Smooth muscle cell (in vitro differentiated cells): Measurements from ENCODE around the gene CNPY4. TPM values are rescaled to one million over a fixed set of nuclear protein-coding genes. Genes with fewer than 3 reads are reported as not detected.

ENCODE experiments used
- DNase-seq: peaks from one replicate; lab custom pipeline; 2025; ENCODE audit not compliant: unreplicated experiment; lab: John Stamatoyannopoulos, UW
- H2AFZ ChIP-seq: fragments of 200-600 bp; sonication (generic); 2 replicates; pipeline ENCODE4 v1.6.0; 2016; ENCODE audit warnings: antibody characterized with exemption, low read depth, mild to moderate bottlenecking
- H3F3A ChIP-seq: fragments of 200-600 bp; sonication (generic); 2 replicates; pipeline ENCODE4 v1.6.0; 2017; ENCODE audit warnings: antibody characterized with exemption, low read depth
- H3K27ac ChIP-seq: fragments of 200-600 bp; sonication (generic); 2 replicates; pipeline ENCODE4 v1.5.1; 2016; ENCODE audit warnings: low read depth, mild to moderate bottlenecking
- H3K27me3 ChIP-seq: fragments of 200-600 bp; sonication (generic); 2 replicates; pipeline ENCODE4 v1.6.1; 2016; ENCODE audit warnings: low read depth, mild to moderate bottlenecking
- H3K36me3 ChIP-seq: fragments of 200-600 bp; sonication (generic); 2 replicates; pipeline ENCODE4 v1.5.1; 2016; ENCODE audit warnings: low read depth
- H3K4me1 ChIP-seq: fragments of 200-600 bp; sonication (generic); 2 replicates; pipeline ENCODE4 v1.5.1; 2016; ENCODE audit warnings: low read depth
- H3K4me2 ChIP-seq: fragments of 200-600 bp; sonication (generic); 2 replicates; pipeline ENCODE4 v1.6.0; 2016; ENCODE audit warnings: mild to moderate bottlenecking
- H3K4me3 ChIP-seq: fragments of 200-600 bp; sonication (generic); 2 replicates; pipeline ENCODE4 v1.5.1; 2016; ENCODE audit warnings: mild to moderate bottlenecking
- H3K79me2 ChIP-seq: fragments of 200-600 bp; sonication (generic); 2 replicates; pipeline ENCODE4 v1.6.0; 2016; ENCODE audit warnings: low read depth, mild to moderate bottlenecking
- H3K9ac ChIP-seq: fragments of 200-600 bp; sonication (generic); 2 replicates; pipeline ENCODE4 v1.6.0; 2016; ENCODE audit warnings: low read depth
- H3K9me3 ChIP-seq: fragments of 200-600 bp; sonication (generic); replicated peaks from 2 replicates; pipeline ENCODE4 v1.5.1; 2016; ENCODE audit warnings: low read depth
- H4K20me1 ChIP-seq: fragments of 200-600 bp; sonication (generic); 2 replicates; pipeline ENCODE4 v1.6.0; 2016; ENCODE audit warnings: low read depth
- WGBS: methylation state at CpG from one replicate; pipeline ENCODE4 v1.1.7; 2016; ENCODE audit warnings: low lambda C conversion rate; 5-methylcytosine and 5-hydroxymethylcytosine counted together
- polyA plus RNA-seq: library from polyadenylated mRNA; unstranded; fragments of >200 nt; fragmentation: Nextera tagmentation; extraction: Ambion mirVana; gene quantifications from 2 replicates; pipeline ENCODE4 v1.2.1, GENCODE V29; 2016
- total RNA-seq: library from RNA; depleted of rRNA; stranded (reverse); fragments of >200 nt; gene quantifications from 2 replicates; pipeline ENCODE4 v1.2.3, GENCODE V29; 2014
- TF ChIP-seq, protein P1 (sequence below): fragments of 200-600 bp; sonication (generic); IDR thresholded peaks from 2 replicates; pipeline ENCODE4 v1.5.1; 2017; ENCODE audit warnings: borderline replicate concordance, mild to moderate bottlenecking, antibody characterized with exemption; ENCODE audit not compliant: insufficient read depth, poor library complexity, severe bottlenecking

CNPY4 gene
- total and polyA plus RNA-seq, 2 experiments from 2014 or later = 22.6 to 39.5 TPM

DNA sequence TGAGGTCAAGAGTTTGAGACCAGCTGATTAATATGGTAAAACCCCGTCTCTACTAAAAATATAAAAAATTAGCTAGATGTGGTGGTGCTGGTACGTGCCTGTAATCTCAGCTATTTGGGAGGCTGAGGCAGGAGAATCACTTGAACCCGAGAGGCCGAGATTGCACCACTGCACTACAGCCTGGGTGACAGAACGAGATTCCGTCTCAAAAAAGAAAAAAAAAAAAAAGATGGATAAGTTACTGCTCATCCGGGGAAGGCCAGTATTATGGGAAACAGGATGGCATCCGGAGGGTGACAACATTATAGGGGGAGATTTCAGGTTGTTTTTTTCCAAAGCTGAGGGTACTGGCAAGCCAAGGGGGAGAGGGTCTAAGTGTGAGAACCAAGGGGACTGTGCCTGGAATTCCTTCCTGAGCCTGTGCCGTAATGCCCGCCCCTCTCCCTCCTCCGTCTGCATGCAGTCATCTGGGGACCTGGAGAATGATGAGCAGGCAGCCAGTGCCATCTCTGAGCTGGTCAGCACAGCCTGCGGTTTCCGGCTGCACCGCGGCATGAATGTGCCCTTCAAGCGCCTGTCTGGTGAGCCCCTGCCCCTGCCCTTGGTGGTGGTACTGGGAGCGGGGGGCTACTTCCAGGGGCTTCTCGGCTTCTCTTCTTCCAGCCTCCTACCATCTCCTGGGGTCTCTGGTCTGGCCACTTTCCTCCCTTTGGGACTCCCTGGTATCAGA, 33.7 kb downstream of the CNPY4 start:
- Histone ChIP-seq H3F3A (peaks cover 7% of the 10 kb centered on the region), H3K36me3 (no peaks in the 10 kb centered on the region), H3K4me3 (no peak overlapping the region), H3K9me3 (no peaks in the 10 kb centered on the region), H3K79me2 (peaks cover 16% of the 10 kb centered on the region), H3K4me2 (no peak overlapping the region), H3K4me1 (peaks cover 16% of the 10 kb centered on the region), H3K27me3 (no peaks in the 10 kb centered on the region), H3K9ac (no peak overlapping the region), H2AFZ (no peak overlapping the region), H3K27ac (no peak overlapping the region), H4K20me1 (peaks cover 27% of the 10 kb centered on the region)
- no peak for DNase-seq
- 97% methylated on average over 18 of the region's 18 CpGs for WGBS
- TF ChIP-seq, protein P1, sequence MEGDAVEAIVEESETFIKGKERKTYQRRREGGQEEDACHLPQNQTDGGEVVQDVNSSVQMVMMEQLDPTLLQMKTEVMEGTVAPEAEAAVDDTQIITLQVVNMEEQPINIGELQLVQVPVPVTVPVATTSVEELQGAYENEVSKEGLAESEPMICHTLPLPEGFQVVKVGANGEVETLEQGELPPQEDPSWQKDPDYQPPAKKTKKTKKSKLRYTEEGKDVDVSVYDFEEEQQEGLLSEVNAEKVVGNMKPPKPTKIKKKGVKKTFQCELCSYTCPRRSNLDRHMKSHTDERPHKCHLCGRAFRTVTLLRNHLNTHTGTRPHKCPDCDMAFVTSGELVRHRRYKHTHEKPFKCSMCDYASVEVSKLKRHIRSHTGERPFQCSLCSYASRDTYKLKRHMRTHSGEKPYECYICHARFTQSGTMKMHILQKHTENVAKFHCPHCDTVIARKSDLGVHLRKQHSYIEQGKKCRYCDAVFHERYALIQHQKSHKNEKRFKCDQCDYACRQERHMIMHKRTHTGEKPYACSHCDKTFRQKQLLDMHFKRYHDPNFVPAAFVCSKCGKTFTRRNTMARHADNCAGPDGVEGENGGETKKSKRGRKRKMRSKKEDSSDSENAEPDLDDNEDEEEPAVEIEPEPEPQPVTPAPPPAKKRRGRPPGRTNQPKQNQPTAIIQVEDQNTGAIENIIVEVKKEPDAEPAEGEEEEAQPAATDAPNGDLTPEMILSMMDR = no peak

DNA sequence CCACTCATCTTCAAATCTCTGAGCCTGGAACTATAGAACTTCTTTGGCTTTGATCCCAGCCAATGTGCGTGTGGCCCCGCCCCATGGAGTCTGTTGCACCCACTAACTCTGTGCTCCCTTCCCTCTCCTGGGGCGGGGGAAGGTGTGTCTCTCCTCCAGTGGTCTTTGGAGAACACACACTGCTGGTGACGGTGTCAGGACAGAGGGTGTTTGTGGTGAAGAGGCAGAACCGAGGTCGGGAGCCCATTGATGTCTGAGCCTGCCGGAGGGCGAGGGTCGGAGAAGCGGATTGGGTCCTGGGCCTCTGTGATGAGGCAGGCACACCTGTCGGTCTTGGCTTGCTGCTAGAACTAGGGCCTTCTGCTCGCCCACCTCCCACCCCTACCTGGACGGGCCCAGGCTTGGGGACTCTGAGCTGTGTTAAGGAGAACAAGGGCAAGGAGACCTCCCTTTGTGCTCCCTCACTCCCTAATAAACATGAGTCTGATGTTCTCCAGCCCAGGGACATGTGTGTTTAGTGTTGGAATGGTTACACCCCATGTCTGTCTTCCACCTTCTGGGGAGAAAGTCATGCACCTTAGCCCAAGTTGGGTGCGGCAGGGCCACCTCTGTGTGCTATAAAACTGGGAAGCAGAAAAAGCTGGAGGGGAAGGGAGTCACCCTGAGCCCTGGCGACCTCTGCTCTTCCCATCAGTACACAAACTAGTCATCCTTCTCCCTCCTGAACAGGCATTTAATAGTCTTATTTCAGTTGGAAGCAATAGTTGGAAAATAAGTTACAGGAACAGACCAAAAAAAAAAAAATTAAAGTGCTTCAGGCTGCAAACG, 34.5 kb downstream of the CNPY4 start:
- Histone ChIP-seq H3K27me3 (no peaks in the 10 kb centered on the region), H2AFZ (no peak overlapping the region), H3K9ac (no peak overlapping the region), H3K4me3 (no peak overlapping the region), H3K27ac (no peak overlapping the region), H3K9me3 (no peaks in the 10 kb centered on the region), H3K79me2 (peaks cover 16% of the 10 kb centered on the region), H3F3A (peaks cover 7% of the 10 kb centered on the region), H4K20me1 (peaks cover 27% of the 10 kb centered on the region), H3K4me1 (peaks cover 16% of the 10 kb centered on the region), H3K36me3 (no peaks in the 10 kb centered on the region), H3K4me2 (no peak overlapping the region)
- no peak for DNase-seq
- TF ChIP-seq, protein P1 = no peak
- WGBS = 97% methylated on average over 13 of the region's 16 CpGs

GRCh38 chr7:100154651-100155491, 35.4 kb downstream of the CNPY4 start:
- H3K36me3 ChIP-seq = no peaks in the 10 kb centered on the region
- H3K9me3 ChIP-seq = no peaks in the 10 kb centered on the region
- no peak overlapping the region for H3K4me2 ChIP-seq
- DNase-seq = no peak
- TF ChIP-seq, protein P1 = no peak
- 88% methylated on average over 30 of the region's 30 CpGs for WGBS
- no peak overlapping the region for H2AFZ ChIP-seq
- H3K27me3 ChIP-seq = no peaks in the 10 kb centered on the region
- no peak overlapping the region for H3K27ac ChIP-seq
- peaks cover 6% of the 10 kb centered on the region for H3K79me2 ChIP-seq
- peaks cover 27% of the 10 kb centered on the region for H4K20me1 ChIP-seq
- H3K4me1 ChIP-seq = peaks cover 10% of the 10 kb centered on the region
- no peak overlapping the region for H3K4me3 ChIP-seq
- H3K9ac ChIP-seq = no peak overlapping the region
- H3F3A ChIP-seq = peaks cover 10% of the 10 kb centered on the region
